HL-60 (cell line): ENCODE measurements around the gene LRRTM4.

Experiments used
- DNase-seq, 2 experiments: peaks; one replicate each; pipeline ENCODE4 v3.0.0-alpha.2; 2010 to 2020; ENCODE audit warnings: low read depth in 1 of 2, low spot score in 1 of 2
- H3K27ac ChIP-seq: fragments of 250-450 bp; sonication (Bioruptor Pico); replicated peaks from 2 replicates; pipeline ENCODE4 v1.5.1; 2020; ENCODE audit warnings: mild to moderate bottlenecking, moderate library complexity
- H3K27me3 ChIP-seq: fragments of 250-450 bp; sonication (Bioruptor Pico); 2 replicates; pipeline ENCODE4 v1.5.1; 2021; ENCODE audit warnings: mild to moderate bottlenecking, moderate library complexity; ENCODE audit not compliant: insufficient read depth, poor library complexity, severe bottlenecking
- H3K4me3 ChIP-seq: replicated peaks from 2 replicates; pipeline ENCODE4 v1.5.1; 2011; ENCODE audit warnings: mild to moderate bottlenecking, control low read depth, low read length; ENCODE audit not compliant: insufficient read depth
- CTCF ChIP-seq: IDR thresholded peaks from one replicate; pipeline ENCODE4 v1.5.1; 2011; ENCODE audit warnings: low read length, control low read depth, inconsistent platforms; ENCODE audit not compliant: insufficient read depth
- GABPA ChIP-seq: IDR thresholded peaks from 2 replicates; pipeline ENCODE4 v1.6.1; 2012; ENCODE audit warnings: low read depth
- POLR2AphosphoS5 ChIP-seq: IDR thresholded peaks from 2 replicates; pipeline ENCODE4 v1.6.1; 2012; ENCODE audit warnings: low read depth
- REST ChIP-seq: IDR thresholded peaks from 2 replicates; pipeline ENCODE4 v1.6.1; 2012; ENCODE audit warnings: low read depth; ENCODE audit not compliant: insufficient replicate concordance
- SPI1 ChIP-seq: IDR thresholded peaks from 2 replicates; pipeline ENCODE4 v1.6.1; 2012; ENCODE audit warnings: low read depth, mild to moderate bottlenecking, borderline replicate concordance

LRRTM4 gene

GRCh38 chr2:77025714-77026113 lies 496.5 kb downstream of the LRRTM4 start:
- no peak overlapping the region for H3K27ac ChIP-seq
- no peak overlapping the region for H3K4me3 ChIP-seq
- TF ChIP-seq CTCF (no peak), REST (no peak), POLR2AphosphoS5 (no peak), SPI1 (no peak), GABPA (no peak)
- no peaks in the 10 kb centered on the region for H3K27me3 ChIP-seq
- no peak for DNase-seq

- TF ChIP-seq GABPA (no peak), POLR2AphosphoS5 (no peak), CTCF (no peak), SPI1 (no peak), REST (no peak)
- Histone ChIP-seq H3K27ac (no peak overlapping the region), H3K27me3 (no peaks in the 10 kb centered on the region), H3K4me3 (no peak overlapping the region)
- no peak for DNase-seq
These were observed 501.0 kb downstream of the LRRTM4 start for GRCh38 chr2:77021161-77021560.

- TF ChIP-seq SPI1, result no peak
- no peak for TF ChIP-seq REST
- TF ChIP-seq GABPA, result no peak
- TF ChIP-seq POLR2AphosphoS5, result no peak
- no peak for TF ChIP-seq CTCF
- Histone ChIP-seq H3K27me3 (no peaks in the 10 kb centered on the region), H3K4me3 (no peak overlapping the region), H3K27ac (no peak overlapping the region)
- DNase-seq, result no peak
These were observed 504.0 kb downstream of the LRRTM4 start for GRCh38 chr2:77018219-77018618.
